ENCODE data around the gene MICAL2. TPM values are rescaled to one million over a fixed set of nuclear protein-coding genes. Genes with fewer than 3 reads are reported as not detected.
A peak's percentile ranks its signal among the peaks of the same experiment; 100 is the strongest.

MICAL2 gene
- polyA plus RNA-seq, 4 donors = 15.9 to 41.1 (median 25.6) TPM

GRCh38 chr11:12225046-12225739 lies 114.8 kb downstream of the MICAL2 start:
- no peaks in the 10 kb centered on the region for H3K9me3 ChIP-seq (ENCODE audit: control insufficient read depth in 2 of 2, insufficient read depth in 1 of 2, low read depth in 1 of 2, low read length in 1 of 2)
- WGBS, 3 donors = 87 to 95% (median 90%) methylated on average over 8 of the region's 8 CpGs
- H3K4me1 ChIP-seq (ENCODE audit: control insufficient read depth in 3 of 3, insufficient read depth in 2 of 3, low read depth in 1 of 3, low read length in 2 of 3) = peaks cover 0 to 42% (median 7%) of the 10 kb centered on the region in 3 donors
- FAIRE-seq (no peak), DNase-seq (no peak)
- H3K27me3 ChIP-seq (ENCODE audit: control insufficient read depth in 3 of 3, insufficient read depth in 3 of 3, low read length in 3 of 3) = no peaks in the 10 kb centered on the region
- H3K36me3 ChIP-seq (ENCODE audit: control insufficient read depth in 3 of 3, insufficient read depth in 2 of 3, low read depth in 1 of 3, low read length in 3 of 3) = peaks cover 0 to 70% (median 10%) of the 10 kb centered on the region in 3 donors
- no peak overlapping the region for H3K27ac ChIP-seq (ENCODE audit: low read depth in 1 of 3, low read length in 2 of 3)
- no peak overlapping the region for H3K4me3 ChIP-seq (ENCODE audit: low read depth in 1 of 3, low read length in 3 of 3)

DNA sequence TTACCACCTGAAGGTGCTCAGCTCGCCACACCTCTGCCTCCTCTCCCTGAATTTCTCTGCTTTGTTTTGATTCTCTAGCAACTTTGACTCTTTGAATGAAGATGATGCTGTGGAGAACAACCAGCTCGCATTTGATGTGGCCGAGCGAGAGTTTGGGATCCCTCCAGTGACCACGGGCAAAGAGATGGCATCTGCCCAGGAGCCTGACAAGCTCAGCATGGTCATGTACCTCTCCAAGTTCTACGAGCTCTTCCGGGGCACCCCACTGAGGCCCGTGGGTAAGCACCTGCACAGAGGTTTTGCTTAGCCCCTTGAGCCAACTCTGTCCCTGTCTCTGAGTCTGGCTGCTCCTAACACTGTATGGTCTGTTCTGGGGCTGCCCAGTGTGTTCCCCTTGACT lies 115.7 kb downstream of the MICAL2 start:
- Histone ChIP-seq H3K4me3 (ENCODE audit: low read depth in 1 of 3, low read length in 3 of 3) (no peak overlapping the region), H3K36me3 (ENCODE audit: control insufficient read depth in 3 of 3, insufficient read depth in 2 of 3, low read depth in 1 of 3, low read length in 3 of 3) (peaks cover 0 to 65% (median 12%) of the 10 kb centered on the region in 3 donors), H3K4me1 (ENCODE audit: control insufficient read depth in 3 of 3, insufficient read depth in 2 of 3, low read depth in 1 of 3, low read length in 2 of 3) (peaks cover 0 to 37% (median 7%) of the 10 kb centered on the region in 3 donors), H3K27ac (ENCODE audit: low read depth in 1 of 3, low read length in 2 of 3) (no peak overlapping the region), H3K9me3 (ENCODE audit: control insufficient read depth in 2 of 2, insufficient read depth in 1 of 2, low read depth in 1 of 2, low read length in 1 of 2) (no peaks in the 10 kb centered on the region), H3K27me3 (ENCODE audit: control insufficient read depth in 3 of 3, insufficient read depth in 3 of 3, low read length in 3 of 3) (no peaks in the 10 kb centered on the region)
- no peak for DNase-seq
- WGBS, 3 donors = 93 to 99% (median 95%) methylated on average over 8 of the region's 8 CpGs
- no peak for FAIRE-seq

DNA sequence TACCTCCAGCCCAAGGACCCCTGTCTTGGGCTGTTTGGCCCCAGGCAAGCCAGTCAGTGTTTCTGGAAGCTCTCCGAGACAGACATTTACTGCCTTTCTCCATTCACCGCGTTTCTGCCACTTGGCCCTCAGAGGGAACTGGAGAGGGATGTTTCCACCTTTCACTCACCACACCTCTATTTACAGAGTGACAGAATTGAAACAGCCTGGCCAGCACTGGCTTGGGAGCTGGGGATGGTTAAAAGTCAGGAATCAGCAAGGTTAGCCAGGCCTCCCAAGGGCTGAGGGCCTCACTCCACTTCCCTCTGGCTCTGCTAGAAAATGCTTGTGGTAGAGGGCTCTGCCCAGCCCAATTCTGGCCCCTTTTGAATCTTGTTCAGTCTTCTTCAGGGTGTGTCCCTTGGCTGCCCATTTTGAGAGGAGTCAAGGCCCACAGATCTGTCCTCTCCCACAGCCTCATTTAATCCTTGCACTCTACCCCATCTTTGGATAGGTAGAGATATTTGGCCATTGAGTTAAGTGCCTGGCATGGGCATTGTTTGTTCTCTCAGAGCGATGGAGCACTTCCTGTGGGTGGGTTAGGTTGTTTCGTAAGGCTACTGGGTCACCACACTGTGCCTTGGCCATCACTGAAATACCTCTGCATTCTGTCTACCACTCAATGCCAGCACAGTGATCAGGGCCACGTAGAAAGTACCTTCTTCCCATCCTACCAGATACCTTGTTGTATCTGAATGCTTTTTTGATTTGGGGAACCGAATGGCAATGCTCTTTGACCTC lies 119.2 kb downstream of the MICAL2 start:
- Histone ChIP-seq H3K27ac (ENCODE audit: low read depth in 1 of 3, low read length in 2 of 3) (peak overlapping the region in 1 of 3 donors; percentile 26), H3K27me3 (ENCODE audit: control insufficient read depth in 3 of 3, insufficient read depth in 3 of 3, low read length in 3 of 3) (no peaks in the 10 kb centered on the region), H3K36me3 (ENCODE audit: control insufficient read depth in 3 of 3, insufficient read depth in 2 of 3, low read depth in 1 of 3, low read length in 3 of 3) (peaks cover 0 to 48% (median 20%) of the 10 kb centered on the region in 3 donors), H3K4me3 (ENCODE audit: low read depth in 1 of 3, low read length in 3 of 3) (no peak overlapping the region), H3K9me3 (ENCODE audit: control insufficient read depth in 2 of 2, insufficient read depth in 1 of 2, low read depth in 1 of 2, low read length in 1 of 2) (no peaks in the 10 kb centered on the region), H3K4me1 (ENCODE audit: control insufficient read depth in 3 of 3, insufficient read depth in 2 of 3, low read depth in 1 of 3, low read length in 2 of 3) (peaks cover 0 to 11% (median 0%) of the 10 kb centered on the region in 3 donors)
- FAIRE-seq = no peak
- WGBS, 3 donors = 76 to 80% (median 77%) methylated on average over 7 of the region's 7 CpGs
- peak in 1 of 2 donors; percentile 62 for DNase-seq

GRCh38 chr11:12232160-12232559 lies 121.8 kb downstream of the MICAL2 start:
- H3K36me3 ChIP-seq (ENCODE audit: control insufficient read depth in 3 of 3, insufficient read depth in 2 of 3, low read depth in 1 of 3, low read length in 3 of 3) = peaks cover 0 to 50% (median 20%) of the 10 kb centered on the region in 3 donors
- FAIRE-seq (no peak), DNase-seq (no peak)
- H3K9me3 ChIP-seq (ENCODE audit: control insufficient read depth in 2 of 2, insufficient read depth in 1 of 2, low read depth in 1 of 2, low read length in 1 of 2) = no peaks in the 10 kb centered on the region
- H3K27ac ChIP-seq (ENCODE audit: low read depth in 1 of 3, low read length in 2 of 3) = no peak overlapping the region
- H3K4me3 ChIP-seq (ENCODE audit: low read depth in 1 of 3, low read length in 3 of 3) = no peak overlapping the region
- H3K4me1 ChIP-seq (ENCODE audit: control insufficient read depth in 3 of 3, insufficient read depth in 2 of 3, low read depth in 1 of 3, low read length in 2 of 3) = peaks cover 0 to 13% (median 0%) of the 10 kb centered on the region in 3 donors
- WGBS, 3 donors = 40 to 88% (median 88%) methylated on average over 1 of the region's 1 CpG
- no peaks in the 10 kb centered on the region for H3K27me3 ChIP-seq (ENCODE audit: control insufficient read depth in 3 of 3, insufficient read depth in 3 of 3, low read length in 3 of 3)

DNA sequence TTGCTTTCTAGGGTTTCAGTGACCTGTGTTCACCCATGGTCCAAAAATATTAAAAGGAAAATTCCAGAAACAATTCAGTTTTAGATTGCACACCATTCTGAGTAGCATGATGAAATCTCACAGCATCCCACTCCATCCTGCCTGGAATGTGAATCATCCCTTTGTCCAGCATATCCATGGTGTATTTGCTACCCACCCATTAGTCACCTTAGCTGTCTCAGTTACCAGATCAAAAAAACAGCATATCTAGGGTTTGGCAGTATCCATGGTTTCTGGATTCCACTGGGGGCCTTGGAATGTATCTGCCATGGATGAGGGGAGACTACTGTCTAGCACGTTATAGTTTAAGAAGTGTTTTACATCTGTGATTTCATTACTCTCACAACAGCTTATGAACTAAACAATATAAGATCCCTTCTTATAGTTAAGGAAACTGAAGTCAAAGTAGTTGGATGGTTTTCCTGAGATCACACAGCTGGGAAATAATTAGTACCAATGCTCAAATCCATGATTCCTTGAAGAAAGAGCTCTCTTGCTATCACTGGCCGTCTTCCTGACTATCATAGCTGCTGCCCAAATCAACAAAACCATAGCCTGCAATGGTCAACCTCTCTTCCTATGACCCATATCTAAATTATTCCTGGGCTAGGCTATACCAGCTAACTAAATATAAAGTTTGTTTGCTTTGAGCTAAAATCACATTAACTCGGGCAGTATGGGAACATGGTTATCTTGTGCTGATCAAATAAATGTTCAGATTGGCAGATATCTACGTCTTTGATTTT lies 122.6 kb downstream of the MICAL2 start:
- H3K36me3 ChIP-seq (ENCODE audit: control insufficient read depth in 3 of 3, insufficient read depth in 2 of 3, low read depth in 1 of 3, low read length in 3 of 3) = peaks cover 0 to 56% (median 24%) of the 10 kb centered on the region in 3 donors
- no peaks in the 10 kb centered on the region for H3K9me3 ChIP-seq (ENCODE audit: control insufficient read depth in 2 of 2, insufficient read depth in 1 of 2, low read depth in 1 of 2, low read length in 1 of 2)
- 80 to 90% (median 82%) methylated on average over 4 of the region's 4 CpGs for WGBS, 3 donors
- peaks cover 0 to 13% (median 0%) of the 10 kb centered on the region in 3 donors for H3K4me1 ChIP-seq (ENCODE audit: control insufficient read depth in 3 of 3, insufficient read depth in 2 of 3, low read depth in 1 of 3, low read length in 2 of 3)
- FAIRE-seq (no peak), DNase-seq (no peak)
- no peak overlapping the region for H3K27ac ChIP-seq (ENCODE audit: low read depth in 1 of 3, low read length in 2 of 3)
- no peak overlapping the region for H3K4me3 ChIP-seq (ENCODE audit: low read depth in 1 of 3, low read length in 3 of 3)
- no peaks in the 10 kb centered on the region for H3K27me3 ChIP-seq (ENCODE audit: control insufficient read depth in 3 of 3, insufficient read depth in 3 of 3, low read length in 3 of 3)

DNA sequence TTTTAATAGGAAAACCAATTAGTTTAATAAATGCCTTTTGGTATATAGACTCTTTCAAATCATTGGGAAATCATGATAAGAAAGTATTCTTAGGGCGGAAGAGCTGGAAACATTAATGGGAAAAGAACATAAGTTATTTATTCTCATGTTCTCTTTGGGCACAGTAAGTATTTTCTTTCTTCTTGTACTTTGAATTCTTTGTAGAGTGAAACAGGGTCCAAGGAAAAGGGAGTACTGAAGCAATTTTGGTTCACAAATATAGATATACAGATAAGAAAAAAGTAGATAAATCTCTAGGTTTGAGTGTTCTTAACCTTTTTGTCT lies 123.2 kb downstream of the MICAL2 start:
- Histone ChIP-seq H3K36me3 (ENCODE audit: control insufficient read depth in 3 of 3, insufficient read depth in 2 of 3, low read depth in 1 of 3, low read length in 3 of 3) (peaks cover 0 to 52% (median 19%) of the 10 kb centered on the region in 3 donors), H3K9me3 (ENCODE audit: control insufficient read depth in 2 of 2, insufficient read depth in 1 of 2, low read depth in 1 of 2, low read length in 1 of 2) (no peaks in the 10 kb centered on the region), H3K4me3 (ENCODE audit: low read depth in 1 of 3, low read length in 3 of 3) (no peak overlapping the region), H3K27me3 (ENCODE audit: control insufficient read depth in 3 of 3, insufficient read depth in 3 of 3, low read length in 3 of 3) (no peaks in the 10 kb centered on the region), H3K4me1 (ENCODE audit: control insufficient read depth in 3 of 3, insufficient read depth in 2 of 3, low read depth in 1 of 3, low read length in 2 of 3) (peaks cover 0 to 13% (median 0%) of the 10 kb centered on the region in 3 donors), H3K27ac (ENCODE audit: low read depth in 1 of 3, low read length in 2 of 3) (no peak overlapping the region)
- 89 to 100% (median 94%) methylated on average over 1 of the region's 1 CpG for WGBS, 3 donors
- FAIRE-seq (no peak), DNase-seq (no peak)

DNA sequence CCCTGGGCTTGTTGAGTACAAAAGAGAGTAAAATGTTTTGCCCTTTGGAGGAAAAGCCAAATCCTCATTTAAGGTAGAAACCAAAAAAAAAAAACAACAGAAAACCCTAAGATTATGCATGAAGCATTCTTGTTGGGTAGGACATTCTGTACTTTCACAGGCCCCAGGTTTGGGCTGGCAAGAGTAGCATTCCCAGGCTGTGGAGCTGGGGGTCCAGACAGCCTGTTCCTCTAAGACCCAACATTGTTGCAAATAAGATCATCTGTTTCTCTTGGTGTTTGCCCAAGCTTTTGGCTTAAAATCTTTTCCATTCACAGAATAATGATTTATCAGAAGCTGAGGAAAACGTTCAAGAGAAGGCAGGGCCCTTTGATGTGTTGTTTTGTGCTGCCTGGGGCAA lies 123.8 kb downstream of the MICAL2 start:
- Histone ChIP-seq H3K27ac (ENCODE audit: low read depth in 1 of 3, low read length in 2 of 3) (no peak overlapping the region), H3K4me1 (ENCODE audit: control insufficient read depth in 3 of 3, insufficient read depth in 2 of 3, low read depth in 1 of 3, low read length in 2 of 3) (peaks cover 0 to 8% (median 0%) of the 10 kb centered on the region in 3 donors), H3K36me3 (ENCODE audit: control insufficient read depth in 3 of 3, insufficient read depth in 2 of 3, low read depth in 1 of 3, low read length in 3 of 3) (peaks cover 0 to 48% (median 21%) of the 10 kb centered on the region in 3 donors), H3K9me3 (ENCODE audit: control insufficient read depth in 2 of 2, insufficient read depth in 1 of 2, low read depth in 1 of 2, low read length in 1 of 2) (no peaks in the 10 kb centered on the region), H3K4me3 (ENCODE audit: low read depth in 1 of 3, low read length in 3 of 3) (no peak overlapping the region), H3K27me3 (ENCODE audit: control insufficient read depth in 3 of 3, insufficient read depth in 3 of 3, low read length in 3 of 3) (no peaks in the 10 kb centered on the region)
- FAIRE-seq (no peak), DNase-seq (no peak)
- WGBS, 3 donors = 35 to 51% (median 43%) methylated on average over 1 of the region's 1 CpG

DNA sequence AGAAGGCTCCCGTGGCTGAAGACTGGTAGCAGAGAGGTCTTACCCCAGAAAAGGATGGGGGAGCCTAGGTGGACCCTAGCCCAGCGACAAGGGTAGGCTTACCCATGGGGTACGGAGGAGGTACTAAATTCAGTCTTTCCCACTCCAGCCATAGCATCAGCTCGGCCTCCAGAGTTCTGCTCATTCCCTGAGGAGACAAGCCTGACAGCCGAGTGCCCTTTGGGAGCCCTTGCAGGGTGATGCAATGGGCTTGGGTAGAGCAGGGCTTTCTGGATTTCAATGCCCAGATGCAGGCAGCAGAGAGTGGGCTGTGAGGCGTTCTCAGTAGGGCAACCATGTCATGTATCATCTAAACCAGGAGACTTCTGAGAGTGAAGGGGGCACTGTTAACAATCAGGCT lies 124.7 kb downstream of the MICAL2 start:
- 91 to 97% (median 95%) methylated on average over 6 of the region's 6 CpGs for WGBS, 3 donors
- Histone ChIP-seq H3K4me3 (ENCODE audit: low read depth in 1 of 3, low read length in 3 of 3) (no peak overlapping the region), H3K27ac (ENCODE audit: low read depth in 1 of 3, low read length in 2 of 3) (no peak overlapping the region), H3K4me1 (ENCODE audit: control insufficient read depth in 3 of 3, insufficient read depth in 2 of 3, low read depth in 1 of 3, low read length in 2 of 3) (peaks cover 0 to 7% (median 0%) of the 10 kb centered on the region in 3 donors), H3K27me3 (ENCODE audit: control insufficient read depth in 3 of 3, insufficient read depth in 3 of 3, low read length in 3 of 3) (no peaks in the 10 kb centered on the region), H3K9me3 (ENCODE audit: control insufficient read depth in 2 of 2, insufficient read depth in 1 of 2, low read depth in 1 of 2, low read length in 1 of 2) (no peaks in the 10 kb centered on the region), H3K36me3 (ENCODE audit: control insufficient read depth in 3 of 3, insufficient read depth in 2 of 3, low read depth in 1 of 3, low read length in 3 of 3) (peaks cover 0 to 45% (median 19%) of the 10 kb centered on the region in 3 donors)
- FAIRE-seq (no peak), DNase-seq (no peak)
